Right ventricle myocardium inferior (tissue), 1 donor: Measurements from ENCODE around the gene TNFRSF21. TPM values are rescaled to one million over a fixed set of nuclear protein-coding genes. Genes with fewer than 3 reads are reported as not detected.

Experiments used
- ATAC-seq: fragments of 200-7000 bp; cut with Tn5 transposase; one replicate; pipeline ENCODE4 v1.9.1; 2020; ENCODE audit warnings: mild to moderate bottlenecking, moderate library complexity
- DNase-seq: peaks from one replicate; pipeline ENCODE4 v3.0.0; 2021; ENCODE audit errors: missing footprints
- intact Hi-C: fragments of 100-400 bp; cut with DNase I; formaldehyde crosslinking; loops from one replicate; pipeline ENCODE4 v1.11.0; 2022
- long read RNA-seq: library from polyadenylated mRNA; unstranded; transcript quantifications from one replicate; pipeline ENCODE4 v2.0.0, GENCODE V29; 2021
- total RNA-seq: library from RNA; stranded (reverse); fragmentation: NEBNext Ultra II Directional; extraction: Animal tissue kit (Norgen Biotek cat#: 25700); gene quantifications from one replicate; pipeline ENCODE4 v1.2.1, GENCODE V29; 2021
- donor health status: DM: no; HTN: yes; CAD: no; lungs with severe emphysema.

TNFRSF21 gene, protein sequence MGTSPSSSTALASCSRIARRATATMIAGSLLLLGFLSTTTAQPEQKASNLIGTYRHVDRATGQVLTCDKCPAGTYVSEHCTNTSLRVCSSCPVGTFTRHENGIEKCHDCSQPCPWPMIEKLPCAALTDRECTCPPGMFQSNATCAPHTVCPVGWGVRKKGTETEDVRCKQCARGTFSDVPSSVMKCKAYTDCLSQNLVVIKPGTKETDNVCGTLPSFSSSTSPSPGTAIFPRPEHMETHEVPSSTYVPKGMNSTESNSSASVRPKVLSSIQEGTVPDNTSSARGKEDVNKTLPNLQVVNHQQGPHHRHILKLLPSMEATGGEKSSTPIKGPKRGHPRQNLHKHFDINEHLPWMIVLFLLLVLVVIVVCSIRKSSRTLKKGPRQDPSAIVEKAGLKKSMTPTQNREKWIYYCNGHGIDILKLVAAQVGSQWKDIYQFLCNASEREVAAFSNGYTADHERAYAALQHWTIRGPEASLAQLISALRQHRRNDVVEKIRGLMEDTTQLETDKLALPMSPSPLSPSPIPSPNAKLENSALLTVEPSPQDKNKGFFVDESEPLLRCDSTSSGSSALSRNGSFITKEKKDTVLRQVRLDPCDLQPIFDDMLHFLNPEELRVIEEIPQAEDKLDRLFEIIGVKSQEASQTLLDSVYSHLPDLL
- total RNA-seq = 15.3 TPM
- long read RNA-seq, transcript TNFRSF21-201 (6 exons, 3,595 nt) = major isoform, 12 of 13 reads
- long read RNA-seq, partial matches to known transcripts = 1 of 13 reads
- long read RNA-seq, other reads (novel, unspliced or antisense) = 0 of 13 reads

DNA sequence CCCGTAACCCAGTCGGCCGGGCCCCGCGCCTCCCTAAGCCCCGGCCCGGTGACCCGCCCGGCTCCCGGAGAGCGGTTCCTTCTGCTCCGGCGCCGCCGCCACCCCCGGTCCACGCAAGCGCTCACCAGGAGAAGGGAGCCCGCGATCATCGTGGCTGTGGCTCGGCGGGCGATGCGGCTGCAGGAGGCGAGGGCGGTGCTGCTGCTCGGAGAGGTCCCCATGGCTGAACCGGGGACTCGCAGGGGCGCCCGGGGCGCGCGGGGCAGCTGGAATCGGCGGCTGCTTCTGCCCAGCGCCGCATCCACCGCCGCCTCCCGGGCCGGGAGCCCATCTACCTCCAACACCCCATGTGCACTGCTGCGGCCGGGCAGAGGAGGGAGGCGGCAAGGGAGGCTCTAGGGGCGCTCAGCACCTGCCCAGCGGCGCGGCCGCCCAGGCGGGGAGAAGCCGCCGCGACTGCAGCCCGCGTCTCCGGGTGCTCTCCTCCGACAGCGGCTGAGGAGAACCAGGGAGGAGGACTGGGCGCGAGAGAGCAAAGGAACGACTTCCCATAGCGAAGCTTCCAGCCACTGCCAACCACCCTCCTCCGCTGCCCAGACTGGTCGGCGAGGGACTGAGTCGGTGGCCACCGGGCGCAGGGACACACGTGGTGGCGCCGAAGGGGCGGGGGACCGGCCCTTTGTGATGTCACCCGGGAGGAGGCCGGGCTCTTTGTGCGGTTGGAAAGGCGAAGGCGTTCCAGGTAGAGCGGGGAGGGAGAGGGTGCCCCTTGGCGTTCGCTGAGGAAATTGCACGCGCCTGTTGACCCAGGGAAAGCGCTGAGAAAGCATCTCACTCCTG lies at the start of gene TNFRSF21:
Gene TNFRSF21, minus strand, starts transcription at position 615 of the 840 bp plus-strand sequence. Its CDS starts 394 bp downstream, at position 221.
- ATAC-seq = peak; percentile 98
- peak; percentile 92 for DNase-seq
- intact Hi-C loops = loop anchor here (1.0 to 5.0 kb wide), 4 partner anchors 62 to 462 kb away; no protein-coding TSS in a partner anchor

DNA sequence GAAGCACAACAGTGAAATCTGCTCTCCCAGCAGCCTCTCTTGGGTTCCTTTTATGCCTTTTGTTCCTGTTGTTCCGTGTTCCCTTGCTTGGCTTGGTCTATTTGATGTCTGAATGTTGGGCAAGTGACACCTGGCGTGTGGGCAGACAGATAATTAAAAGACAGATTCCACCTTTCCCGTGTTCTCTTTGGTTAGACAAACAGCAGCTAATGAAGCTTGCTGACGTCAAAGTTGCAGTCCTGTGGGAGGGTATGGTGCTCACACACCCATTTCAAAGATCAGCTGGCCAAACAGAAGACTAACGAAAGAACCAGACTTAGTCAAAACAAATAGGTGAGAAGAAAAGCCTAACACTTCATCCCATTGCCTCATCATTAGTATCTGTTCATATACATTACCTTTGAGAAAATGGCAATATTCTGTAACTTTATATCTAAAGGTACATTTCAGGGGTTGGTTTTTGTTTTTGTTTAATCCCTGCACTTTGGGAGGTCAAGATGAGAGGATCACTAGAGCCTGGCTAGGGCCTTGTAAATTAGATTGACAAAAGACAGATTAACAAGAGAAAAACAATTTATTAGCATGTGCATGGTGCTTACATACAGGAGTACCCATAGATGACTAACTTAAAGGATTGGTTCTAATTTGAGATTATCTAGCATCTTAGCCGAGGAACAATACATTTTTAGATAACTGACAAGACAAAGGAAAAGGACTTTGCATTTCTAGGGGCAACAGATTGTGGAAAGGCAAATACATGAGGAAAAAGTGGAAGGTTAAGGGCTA lies 48.9 kb upstream of the TNFRSF21 start:
- DNase-seq (no peak), ATAC-seq (no peak)
- intact Hi-C loops = no loop called here

DNA sequence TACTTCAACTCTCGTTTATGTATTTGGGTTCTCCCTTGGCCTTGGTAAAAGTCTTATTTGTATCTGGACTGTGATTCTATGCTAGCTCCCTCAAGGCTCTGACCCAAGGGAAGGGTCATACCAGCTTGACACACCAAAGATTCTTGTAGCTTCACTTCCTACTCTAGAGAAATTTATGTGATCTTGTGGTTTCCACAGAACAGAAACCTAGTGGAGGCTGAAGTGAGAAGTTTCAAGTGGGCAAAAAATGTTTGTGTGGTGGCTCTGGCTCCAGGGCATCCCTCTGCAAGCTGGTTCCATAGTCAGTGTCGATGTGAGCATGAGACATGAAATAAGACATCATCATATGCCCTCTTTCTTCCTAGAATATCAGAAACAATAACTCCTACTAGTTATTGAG lies 48.1 kb upstream of the TNFRSF21 start:
- DNase-seq (no peak), ATAC-seq (no peak)
- intact Hi-C loops = no loop called here

DNA sequence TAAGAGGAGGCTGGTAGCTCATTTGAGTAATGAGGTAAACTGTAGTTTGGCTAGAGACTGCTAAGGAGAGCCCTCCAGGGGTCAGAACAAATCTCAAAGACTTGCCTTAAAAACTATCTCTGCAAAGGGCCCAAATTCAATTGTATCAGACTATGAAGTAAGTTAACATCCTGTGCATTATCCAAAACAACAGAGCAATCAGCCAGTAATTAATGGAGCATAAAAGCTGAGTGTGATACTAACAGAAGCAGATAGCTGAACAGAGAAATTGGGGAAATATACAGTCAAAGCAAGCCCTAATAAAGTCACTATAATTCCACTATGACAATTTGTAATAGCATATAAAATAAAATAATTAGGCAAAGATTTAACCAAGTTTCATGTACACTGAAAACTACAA lies 45.8 kb upstream of the TNFRSF21 start:
- intact Hi-C loops = no loop called here

DNA sequence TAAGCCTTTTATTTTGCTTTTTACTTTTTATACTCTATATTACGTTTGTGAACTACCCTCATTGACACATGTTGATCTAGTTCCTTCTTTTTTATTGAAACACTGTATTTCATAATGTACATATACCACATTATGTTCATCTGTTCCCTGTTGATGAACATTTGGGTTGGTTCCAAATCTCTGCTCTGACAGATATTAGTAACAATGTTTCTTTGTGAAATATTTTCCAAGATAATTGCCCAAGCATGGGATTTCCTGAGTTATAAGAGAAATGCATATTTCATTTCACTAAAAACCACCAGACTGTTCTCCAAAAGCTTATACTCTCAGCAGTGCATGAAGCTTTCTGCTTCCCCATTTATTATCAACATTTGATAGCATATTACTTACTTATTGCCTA lies 44.2 kb upstream of the TNFRSF21 start:
- intact Hi-C loops = no loop called here
- no peak for DNase-seq

More for the DNA sequence above, 45.8 kb upstream of the TNFRSF21 start:
- ATAC-seq = no peak
- no peak for DNase-seq

DNA sequence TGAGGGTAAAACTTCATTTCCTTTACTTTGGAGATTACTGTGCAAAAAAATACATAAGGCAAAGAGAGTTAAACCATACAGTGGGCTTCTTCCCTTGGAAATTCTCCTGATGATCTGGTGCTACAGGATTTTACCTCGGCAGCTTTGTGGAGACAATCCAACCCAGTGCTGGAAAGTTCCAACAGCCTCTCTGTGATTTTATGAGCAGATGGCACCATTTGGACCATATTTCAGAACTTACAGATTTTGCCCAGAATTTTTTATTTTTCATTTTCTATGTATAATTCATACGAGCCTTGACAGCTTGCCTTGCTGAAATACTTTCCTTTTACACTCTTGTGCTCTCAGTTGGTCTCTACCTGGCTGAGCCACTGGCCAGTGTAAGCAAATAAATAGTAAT lies 43.3 kb upstream of the TNFRSF21 start:
- DNase-seq (no peak), ATAC-seq (no peak)
- intact Hi-C loops = no loop called here

More for the DNA sequence above, 44.2 kb upstream of the TNFRSF21 start:
- ATAC-seq = no peak

DNA sequence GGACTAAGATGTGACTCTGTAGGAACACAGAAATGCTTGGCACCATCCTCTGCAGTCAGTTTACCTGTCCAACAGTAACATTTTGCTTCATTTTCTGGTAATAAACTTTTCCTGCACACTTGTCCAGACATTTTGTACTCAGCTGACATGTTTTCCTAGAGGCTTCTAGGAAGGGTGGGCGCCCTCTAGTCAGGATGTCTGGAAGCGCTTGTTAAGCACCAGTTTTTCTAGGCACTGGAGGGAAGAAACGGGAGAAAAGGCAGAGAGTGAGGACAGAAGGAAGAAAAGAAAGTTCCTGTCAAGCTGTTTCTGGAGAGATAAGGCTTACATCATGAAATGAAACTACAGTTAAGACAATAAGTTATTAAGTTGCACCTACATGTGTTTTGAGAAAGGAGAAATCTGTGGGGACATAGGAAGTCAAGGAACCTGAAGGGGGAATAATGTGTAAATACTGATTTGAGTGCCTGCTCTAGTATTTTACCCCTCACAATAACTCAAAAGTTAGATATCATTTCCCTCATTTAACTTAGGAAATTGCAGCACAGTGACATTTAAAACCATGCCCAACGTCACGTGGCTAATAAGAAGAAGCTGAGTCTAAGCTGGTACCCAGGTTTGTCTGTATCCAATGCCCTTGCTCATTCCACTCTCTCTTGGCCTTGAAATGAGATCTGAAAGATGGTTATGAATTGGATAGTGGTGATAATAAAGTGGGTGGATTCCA lies 42.7 kb upstream of the TNFRSF21 start:
- no peak for ATAC-seq
- intact Hi-C loops = no loop called here
- DNase-seq = no peak

DNA sequence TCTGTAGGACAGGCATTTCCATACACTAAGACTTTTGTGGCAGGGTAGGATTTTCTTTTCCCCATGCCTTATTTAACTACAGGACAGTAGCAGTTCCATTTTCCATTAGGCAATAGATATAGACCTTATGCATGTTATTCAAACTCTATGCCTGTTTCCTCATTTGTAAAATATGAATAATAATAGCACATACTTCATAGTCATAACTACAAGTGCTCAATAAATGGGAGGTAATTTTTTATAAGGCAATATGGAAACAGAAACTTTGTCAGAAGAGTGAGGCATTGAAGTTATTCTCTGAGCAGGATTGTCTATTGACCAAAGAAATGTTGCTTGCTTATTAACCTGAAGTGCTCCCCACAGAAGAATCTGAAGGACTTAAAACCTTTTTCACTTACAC lies 41.9 kb upstream of the TNFRSF21 start:
- DNase-seq = no peak
- no peak for ATAC-seq
- intact Hi-C loops = no loop called here

DNA sequence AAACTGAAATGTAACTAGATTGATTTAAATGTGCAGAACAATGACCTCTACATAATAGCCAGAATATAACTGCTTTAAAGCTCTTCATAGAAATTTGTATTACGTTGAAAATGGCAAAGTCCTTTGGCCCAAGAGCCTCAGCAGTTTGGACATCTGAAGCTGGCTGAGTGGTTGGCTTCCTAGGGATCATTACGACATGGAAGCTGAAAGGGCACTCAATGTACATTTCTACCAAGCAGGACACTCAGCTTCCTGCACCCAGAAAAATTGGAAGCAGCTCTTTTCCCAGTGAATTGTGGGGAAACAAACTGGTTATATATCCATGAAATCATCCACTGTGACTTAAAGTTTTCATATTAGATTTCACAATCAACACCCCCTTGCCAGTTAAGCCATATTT lies 40.2 kb upstream of the TNFRSF21 start:
- intact Hi-C loops = no loop called here
- ATAC-seq (no peak), DNase-seq (no peak)

DNA sequence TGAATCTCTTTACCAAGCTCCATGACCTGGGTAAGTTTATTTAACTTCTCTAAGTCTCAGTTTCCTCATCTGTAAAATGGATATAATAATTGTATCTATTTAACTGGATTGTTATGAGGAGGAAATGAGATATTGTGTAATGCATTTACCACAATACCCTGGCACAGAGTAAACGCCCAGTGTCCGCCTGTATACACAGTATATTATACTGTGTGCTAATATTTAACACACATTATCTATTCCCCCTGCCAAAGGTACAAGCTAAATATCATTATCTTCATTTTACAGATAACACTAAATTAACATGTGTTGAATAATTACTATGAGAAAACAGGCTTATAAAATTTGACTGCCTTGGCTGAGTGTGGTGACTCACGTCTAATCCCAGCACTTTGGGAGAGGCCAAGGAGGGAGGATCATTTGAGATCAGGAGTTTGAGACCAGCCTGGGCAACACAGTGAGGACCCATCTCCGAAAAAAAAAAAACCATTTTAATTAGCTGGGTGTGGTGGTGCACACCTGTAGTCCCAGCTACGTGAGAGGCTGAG lies 38.7 kb upstream of the TNFRSF21 start:
- DNase-seq = no peak
- intact Hi-C loops = no loop called here
- no peak for ATAC-seq

DNA sequence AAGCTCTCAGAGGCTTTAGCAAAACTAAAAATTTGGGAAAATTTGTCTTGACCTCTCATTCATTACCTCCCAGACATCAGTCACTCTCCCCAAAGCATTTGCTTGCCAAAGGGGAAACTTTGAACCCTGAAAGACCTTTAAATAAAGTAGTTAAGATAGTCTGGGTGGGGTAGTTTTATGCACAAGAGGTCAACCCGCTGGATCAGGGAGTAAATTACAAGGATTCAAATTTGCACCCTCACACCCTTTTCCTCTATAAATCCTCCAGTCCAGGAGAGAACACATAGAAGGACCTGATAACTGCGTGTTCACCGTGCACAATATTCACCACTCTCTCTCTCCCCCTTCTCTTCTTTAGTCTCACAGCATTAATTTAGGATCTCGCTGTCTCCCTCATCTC lies 36.1 kb upstream of the TNFRSF21 start:
- ATAC-seq (no peak), DNase-seq (no peak)
- intact Hi-C loops = no loop called here

DNA sequence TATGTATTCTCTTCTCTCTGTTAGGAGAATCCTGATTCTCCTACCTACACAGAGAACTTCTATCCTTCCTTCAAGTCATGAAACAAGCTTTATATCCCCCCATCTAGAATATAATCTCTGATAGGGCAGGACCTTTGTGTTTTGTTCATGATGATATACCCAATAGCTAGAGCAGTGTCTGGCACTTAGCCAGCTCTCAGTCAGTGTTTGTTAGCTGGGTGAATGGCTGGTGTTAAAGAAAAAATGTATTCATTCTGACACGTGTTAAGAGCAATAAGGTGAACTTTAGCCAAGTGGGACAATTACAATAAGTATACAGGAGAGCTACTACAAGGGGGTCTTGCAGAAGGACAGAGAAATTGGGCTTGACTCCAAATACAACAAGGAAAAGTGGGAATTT lies 34.3 kb upstream of the TNFRSF21 start:
- ATAC-seq (no peak), DNase-seq (no peak)
- intact Hi-C loops = no loop called here

DNA sequence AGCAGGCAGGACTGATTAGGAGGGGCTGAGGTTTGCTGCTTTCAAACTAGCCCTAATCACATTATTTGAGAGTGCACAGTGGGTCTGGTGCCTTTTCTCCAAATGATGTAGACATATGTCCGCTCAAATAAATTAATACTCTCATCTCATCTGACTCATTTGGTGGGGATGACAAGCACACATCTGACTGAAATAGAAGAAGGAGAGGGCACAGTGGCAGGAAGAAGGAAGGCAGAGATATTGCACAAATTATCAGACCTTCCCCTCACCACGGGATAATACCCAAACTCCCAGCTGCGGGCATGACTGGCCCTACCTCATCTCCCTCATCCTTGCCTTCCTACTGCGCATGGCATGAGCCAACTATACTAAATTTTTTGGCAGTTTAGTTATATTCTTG lies 33.9 kb upstream of the TNFRSF21 start:
- intact Hi-C loops = no loop called here
- ATAC-seq (no peak), DNase-seq (no peak)

DNA sequence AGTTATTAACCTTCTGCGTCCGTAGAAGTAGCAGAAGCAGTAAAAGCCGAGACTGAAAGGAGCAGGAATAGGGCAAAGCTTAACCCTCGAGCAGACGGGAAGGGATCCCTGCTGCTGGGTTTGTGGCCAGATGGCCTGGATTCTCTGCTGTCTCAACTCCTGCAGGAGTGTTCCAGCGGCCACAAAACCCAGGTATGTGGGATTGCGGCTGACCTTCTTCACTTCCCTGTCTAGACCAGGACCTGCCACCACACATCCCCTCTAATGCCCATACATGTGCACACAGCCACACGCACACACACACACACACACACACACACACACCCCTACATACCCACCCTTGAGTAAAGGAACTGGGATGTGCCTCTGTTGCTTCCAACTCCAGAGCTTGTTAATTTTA lies 33.1 kb upstream of the TNFRSF21 start:
- intact Hi-C loops = no loop called here
- DNase-seq = no peak
- no peak for ATAC-seq

DNA sequence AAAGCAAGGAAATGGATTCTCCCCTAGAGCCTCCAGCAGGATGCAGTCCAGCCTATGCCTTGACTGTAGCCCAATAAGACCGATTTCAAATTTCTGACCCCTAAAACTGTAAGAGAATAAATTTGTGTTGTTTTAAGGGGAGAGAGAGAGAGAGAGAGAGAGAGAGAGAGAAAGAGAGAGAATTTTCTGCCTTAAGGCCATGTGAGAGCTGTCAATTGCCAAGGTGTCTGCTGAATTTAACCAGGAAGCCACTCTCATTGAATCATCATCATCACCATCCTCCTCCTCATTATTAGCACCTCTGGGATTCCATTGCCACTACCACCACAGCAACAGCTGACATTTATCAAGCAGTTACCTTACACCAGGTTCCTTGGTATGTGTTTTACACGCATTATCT lies 27.8 kb upstream of the TNFRSF21 start:
- intact Hi-C loops = no loop called here
- ATAC-seq (no peak), DNase-seq (no peak)

DNA sequence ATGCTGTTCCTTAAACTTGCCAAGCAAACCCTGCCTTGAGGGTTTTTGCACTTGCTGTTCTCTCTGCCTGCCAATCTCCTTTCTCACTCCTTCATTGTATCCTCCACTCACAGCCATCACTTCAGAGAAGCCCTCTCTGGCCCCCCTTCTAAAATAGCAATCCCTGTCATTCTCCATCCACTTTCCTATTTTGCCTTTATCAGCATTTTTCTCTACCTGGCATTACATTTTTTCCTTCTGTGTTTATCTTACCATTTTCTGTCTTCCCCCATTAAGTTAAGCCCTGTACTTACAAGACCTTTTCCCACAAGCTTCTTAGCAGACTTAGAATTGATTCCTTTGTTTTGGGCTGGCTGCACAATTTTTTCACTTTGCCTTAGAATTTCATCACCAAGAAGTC lies 26.6 kb upstream of the TNFRSF21 start:
- DNase-seq (no peak), ATAC-seq (no peak)
- intact Hi-C loops = no loop called here

DNA sequence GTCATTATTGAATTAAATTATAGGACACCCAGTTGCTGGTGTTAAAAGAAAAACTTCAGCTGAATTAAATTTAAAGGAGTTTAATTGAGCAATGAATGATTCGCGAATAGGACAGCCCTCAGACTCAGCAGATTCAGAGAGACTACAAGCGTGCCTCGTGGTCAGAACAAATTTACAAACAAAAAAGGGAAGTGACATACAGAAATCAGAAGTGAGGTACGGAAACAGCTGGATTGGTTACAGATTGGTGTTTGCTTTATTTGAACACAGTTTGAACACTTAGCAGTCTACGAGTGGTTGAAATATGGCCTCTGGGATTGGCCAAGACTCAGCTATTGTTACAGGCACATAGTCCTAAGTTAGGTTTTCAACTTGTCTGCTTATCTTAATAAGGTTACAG lies 25.8 kb upstream of the TNFRSF21 start:
- no peak for DNase-seq
- intact Hi-C loops = no loop called here
- peak; percentile 13 for ATAC-seq

DNA sequence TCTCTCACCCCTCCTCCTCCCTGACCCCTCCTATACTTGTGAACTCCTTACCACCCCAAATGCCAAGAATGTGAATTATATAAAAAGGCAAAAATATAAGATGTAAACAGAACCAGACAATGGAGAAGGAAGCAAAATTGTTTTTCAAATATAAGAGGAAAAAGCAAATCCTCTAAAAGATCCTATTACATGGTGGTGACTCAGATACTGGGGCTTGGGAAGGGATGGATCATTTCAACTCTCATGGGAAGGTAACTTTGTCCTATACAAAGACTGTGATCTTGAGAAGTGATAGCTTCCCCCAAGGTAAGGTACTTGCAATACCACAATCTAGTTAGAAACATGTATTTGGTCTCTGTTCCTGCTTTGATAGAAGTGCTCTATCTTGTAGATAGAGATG lies 24.6 kb upstream of the TNFRSF21 start:
- ATAC-seq = no peak
- intact Hi-C loops = no loop called here

More for the DNA sequence above, 24.6 kb upstream of the TNFRSF21 start:
- DNase-seq = no peak
